SK-N-SH treated with all-trans-retinoic acid at 6 μM for 48 hours (cell line): Measurements from ENCODE around the gene HS3ST3A1.

Source experiments
- ATAC-seq: fragments of 200-7000 bp; cut with Tn5 transposase; 3 replicates; pipeline ENCODE4 v1.9.1; 2020; ENCODE audit warnings: mild to moderate bottlenecking, moderate library complexity
- ARNTL ChIP-seq: fragments of 450-650 bp; formaldehyde crosslinking; IDR thresholded peaks from 2 replicates; pipeline ENCODE4 v1.5.0; 2020; ENCODE audit warnings: low read depth, mild to moderate bottlenecking, moderate library complexity, borderline replicate concordance
- BACH2 ChIP-seq: fragments of 250-450 bp; sonication (Bioruptor Pico); IDR thresholded peaks from 2 replicates; pipeline ENCODE4 v1.9.0; 2021; ENCODE audit warnings: mild to moderate bottlenecking, borderline replicate concordance
- ESRRG ChIP-seq: fragments of 250-450 bp; sonication (Bioruptor Pico); IDR thresholded peaks from 2 replicates; pipeline ENCODE4 v1.6.1; 2021; ENCODE audit warnings: mild to moderate bottlenecking
- GLIS3 ChIP-seq: fragments of 250-450 bp; sonication (Bioruptor Pico); IDR thresholded peaks from 2 replicates; pipeline ENCODE4 v1.5.0; 2020; ENCODE audit warnings: mild to moderate bottlenecking, moderate library complexity
- ISL1 ChIP-seq: fragments of 250-450 bp; sonication (Bioruptor Pico); IDR thresholded peaks from 2 replicates; pipeline ENCODE4 v2.1.2; 2022; ENCODE audit warnings: mild to moderate bottlenecking, moderate library complexity
- OSR1 ChIP-seq: fragments of 250-450 bp; sonication (Bioruptor Pico); IDR thresholded peaks from 2 replicates; pipeline ENCODE4 v1.8.0; 2022; ENCODE audit warnings: moderate library complexity, mild to moderate bottlenecking, inconsistent platforms
- PATZ1 ChIP-seq: fragments of 250-450 bp; sonication (Bioruptor Pico); IDR thresholded peaks from 2 replicates; pipeline ENCODE4 v1.8.0; 2020; ENCODE audit warnings: mild to moderate bottlenecking, moderate library complexity, borderline replicate concordance
- POU6F1 ChIP-seq: fragments of 250-450 bp; sonication (Bioruptor Pico); IDR thresholded peaks from 2 replicates; pipeline ENCODE4 v1.8.0; 2021; ENCODE audit warnings: low read depth, mild to moderate bottlenecking, moderate library complexity, borderline replicate concordance
- PPARA ChIP-seq: fragments of 250-450 bp; sonication (Bioruptor Pico); IDR thresholded peaks from 2 replicates; pipeline ENCODE4 v1.5.0; 2020; ENCODE audit warnings: mild to moderate bottlenecking, borderline replicate concordance
- RARB ChIP-seq: fragments of 250-450 bp; sonication (Bioruptor Pico); IDR thresholded peaks from 2 replicates; pipeline ENCODE4 v1.8.0; 2021; ENCODE audit warnings: mild to moderate bottlenecking, moderate library complexity
- SNAI2 ChIP-seq: fragments of 250-450 bp; sonication (Bioruptor Pico); IDR thresholded peaks from 2 replicates; pipeline ENCODE4 v1.5.0; 2020; ENCODE audit warnings: mild to moderate bottlenecking, moderate library complexity
- TCF4 ChIP-seq: fragments of 250-450 bp; sonication (Bioruptor Pico); IDR thresholded peaks from 2 replicates; pipeline ENCODE4 v1.8.0; 2021; ENCODE audit warnings: mild to moderate bottlenecking, moderate library complexity, borderline replicate concordance
- TOX ChIP-seq: fragments of 250-450 bp; sonication (Bioruptor Pico); IDR thresholded peaks from 2 replicates; pipeline ENCODE4 v1.8.0; 2021; ENCODE audit warnings: mild to moderate bottlenecking, moderate library complexity, borderline replicate concordance
- TSHZ2 ChIP-seq: fragments of 250-450 bp; sonication (Bioruptor Pico); IDR thresholded peaks from 2 replicates; pipeline ENCODE4 v1.5.0; 2020; ENCODE audit warnings: mild to moderate bottlenecking, moderate library complexity
- ZC3H10 ChIP-seq: fragments of 250-450 bp; sonication (Bioruptor Pico); IDR thresholded peaks from 2 replicates; pipeline ENCODE4 v1.5.1; 2021; ENCODE audit warnings: mild to moderate bottlenecking, moderate library complexity
- ZFP3 ChIP-seq: fragments of 250-450 bp; sonication (Bioruptor Pico); IDR thresholded peaks from 2 replicates; pipeline ENCODE4 v1.5.0; 2020; ENCODE audit warnings: mild to moderate bottlenecking, moderate library complexity
- ZFP30 ChIP-seq: fragments of 450-650 bp; formaldehyde crosslinking; IDR thresholded peaks from 2 replicates; pipeline ENCODE4 v1.5.0; 2022; ENCODE audit warnings: mild to moderate bottlenecking, moderate library complexity
- ZNF565 ChIP-seq: fragments of 450-650 bp; formaldehyde crosslinking; conservative IDR thresholded peaks from 2 replicates; pipeline ENCODE4 v1.5.0; 2020; ENCODE audit warnings: low read depth, mild to moderate bottlenecking, moderate library complexity
- ZNF70 ChIP-seq: fragments of 450-650 bp; formaldehyde crosslinking; IDR thresholded peaks from 2 replicates; pipeline ENCODE4 v1.5.0; 2020; ENCODE audit warnings: mild to moderate bottlenecking, moderate library complexity
- ZNF8 ChIP-seq: fragments of 450-650 bp; formaldehyde crosslinking; IDR thresholded peaks from 2 replicates; pipeline ENCODE4 v1.5.0; 2020; ENCODE audit warnings: mild to moderate bottlenecking, moderate library complexity

HS3ST3A1 gene

GRCh38 chr17:13495423-13495822 is 106.3 kb downstream of the HS3ST3A1 start:
- no peak for TF ChIP-seq SNAI2 (CRISPR knock-in tag)
- no peak for TF ChIP-seq ZC3H10 (CRISPR knock-in tag)
- no peak for TF ChIP-seq ZFP3
- no peak for TF ChIP-seq ZNF70
- TF ChIP-seq, all 23 proteins: peak for 0
- ATAC-seq: no peak

- ATAC-seq: peak; percentile 30; the same call in 1 of the 3 replicates
- TF ChIP-seq ISL1 (CRISPR knock-in tag): no peak
- no peak for TF ChIP-seq PPARA (CRISPR knock-in tag)
- TF ChIP-seq TSHZ2 (CRISPR knock-in tag): no peak
These were observed 109.0 kb downstream of the HS3ST3A1 start for GRCh38 chr17:13492737-13493122.

GRCh38 chr17:13491916-13492736 is 109.6 kb downstream of the HS3ST3A1 start:
- ATAC-seq: no peak
- TF ChIP-seq ZFP3: no peak
- TF ChIP-seq POU6F1 (CRISPR knock-in tag): no peak
- TF ChIP-seq PATZ1 (CRISPR knock-in tag): no peak
- TF ChIP-seq OSR1 (CRISPR knock-in tag): no peak
- TF ChIP-seq TCF4 (CRISPR knock-in tag): no peak
- no peak for TF ChIP-seq TOX (CRISPR knock-in tag)

GRCh38 chr17:13491491-13491890 is 110.2 kb downstream of the HS3ST3A1 start:
- ATAC-seq: no peak
- TF ChIP-seq ZNF70: no peak
- TF ChIP-seq ARNTL (CRISPR knock-in tag): no peak
- no peak for TF ChIP-seq OSR1 (CRISPR knock-in tag)
- TF ChIP-seq ISL1 (CRISPR knock-in tag): no peak
- TF ChIP-seq ZFP30 (CRISPR knock-in tag): no peak

- ATAC-seq: no peak
- no peak for TF ChIP-seq ZNF565 (CRISPR knock-in tag)
- TF ChIP-seq, all 23 proteins: peak for 0
These were observed 110.7 kb downstream of the HS3ST3A1 start for GRCh38 chr17:13490906-13491482.

GRCh38 chr17:13490427-13490826 is 111.3 kb downstream of the HS3ST3A1 start:
- no peak for ATAC-seq
- TF ChIP-seq PPARA (CRISPR knock-in tag) (no peak), GLIS3 (CRISPR knock-in tag) (no peak), PATZ1 (CRISPR knock-in tag) (no peak), RARB (no peak), ZNF8 (CRISPR knock-in tag) (no peak), ZFP30 (CRISPR knock-in tag) (no peak), OSR1 (CRISPR knock-in tag) (no peak), BACH2 (CRISPR knock-in tag) (no peak), TCF4 (CRISPR knock-in tag) (no peak), ZC3H10 (CRISPR knock-in tag) (no peak), TOX (CRISPR knock-in tag) (no peak), ESRRG (CRISPR knock-in tag) (no peak), ZNF565 (CRISPR knock-in tag) (no peak), POU6F1 (CRISPR knock-in tag) (no peak)
